Measurements from ENCODE around the gene RTCB.

RTCB gene

GRCh38 chr22:32338757-32339156, 73.3 kb downstream of the RTCB start:
- no peak for DNase-seq

Measured in activated gamma-delta T cell (primary cell).